H1 (cell line): Measurements from ENCODE around the gene ADAMTS13. TPM values are rescaled to one million over a fixed set of nuclear protein-coding genes. Genes with fewer than 3 reads are reported as not detected.

ENCODE experiments used
- CTCF ChIA-PET: fragments of 300-600 bp; sonication (Branson Sonifier 250); formaldehyde crosslinking; loops from one replicate; lab custom pipeline; 2021; ENCODE audit not compliant: partially characterized antibody; lab: Charles Lee
- POLR2A ChIA-PET: fragments of 300-600 bp; sonication (Branson Sonifier 250); formaldehyde crosslinking; loops from one replicate; lab custom pipeline; 2021; ENCODE audit warnings: inconsistent platforms; ENCODE audit not compliant: partially characterized antibody; lab: Charles Lee
- DNase-seq, 2 experiments: peaks; one replicate each; pipeline versions ENCODE4 v3.0.0 to v3.0.0-alpha.2; 2010 to 2022; ENCODE audit warnings: low spot score in 2 of 2, low read depth in 1 of 2, mixed read lengths in 1 of 2
- FAIRE-seq: peaks from 2 replicates; lab custom pipeline; 2011; peaks lifted over from hg19 to GRCh38; lab: Jason Lieb, UNC
- H2AFZ ChIP-seq: 2 replicates; pipeline ENCODE4 v1.8.1; 2012; ENCODE audit warnings: low read length, inconsistent platforms
- H2AK5ac ChIP-seq: 2 replicates; pipeline ENCODE4 v1.6.1; 2013; ENCODE audit warnings: low read depth, low read length
- H2BK120ac ChIP-seq: replicated peaks from 2 replicates; pipeline ENCODE3; 2013; ENCODE audit warnings: low read depth, low read length, inconsistent platforms
- H2BK12ac ChIP-seq: 2 replicates; pipeline ENCODE4 v1.6.1; 2013; ENCODE audit warnings: low read depth, low read length
- H2BK15ac ChIP-seq: 2 replicates; pipeline ENCODE4 v1.6.1; 2013; ENCODE audit warnings: low read length
- H2BK20ac ChIP-seq: 2 replicates; pipeline ENCODE4 v1.6.1; 2013; ENCODE audit warnings: low read length
- H2BK5ac ChIP-seq: 2 replicates; pipeline ENCODE4 v1.6.1; 2013; ENCODE audit warnings: low read depth, low read length
- H3K14ac ChIP-seq: 2 replicates; pipeline ENCODE4 v1.6.1; 2013; ENCODE audit warnings: inconsistent platforms; ENCODE audit not compliant: insufficient read length
- H3K18ac ChIP-seq: 2 replicates; pipeline ENCODE4 v1.6.1; 2013; ENCODE audit warnings: low read length; ENCODE audit errors: extremely low read depth
- H3K23ac ChIP-seq: 2 replicates; pipeline ENCODE4 v1.6.1; 2013; ENCODE audit warnings: inconsistent platforms; ENCODE audit not compliant: insufficient read length
- H3K23me2 ChIP-seq: 2 replicates; pipeline ENCODE4 v1.6.1; 2013; ENCODE audit warnings: low read depth, low read length
- H3K27ac ChIP-seq: 2 replicates; pipeline ENCODE4 v1.6.1; 2011; ENCODE audit warnings: low read depth, low read length, inconsistent platforms
- H3K27me3 ChIP-seq, 4 experiments: replicated peaks in 1 of 4; 1 replicate in 1 of 4; 2 replicates in 3 of 4; pipeline versions ENCODE4 v1.6.1 to v1.8.1; 2011 to 2013; ENCODE audit warnings: low read length in 3 of 4, mild to moderate bottlenecking in 3 of 4, inconsistent platforms in 2 of 4, mixed read lengths in 2 of 4, moderate library complexity in 1 of 4; ENCODE audit not compliant: control insufficient read depth in 3 of 4, insufficient read depth in 3 of 4; ENCODE audit errors: extremely low read depth in 1 of 4
- H3K36me3 ChIP-seq, 4 experiments: 2 replicates each; pipeline versions ENCODE4 v1.6.1 to v1.8.1; 2011 to 2013; ENCODE audit warnings: mild to moderate bottlenecking in 4 of 4, low read length in 3 of 4, moderate library complexity in 2 of 4, control low read depth in 1 of 4, inconsistent platforms in 1 of 4; ENCODE audit not compliant: insufficient read depth in 4 of 4, control insufficient read depth in 2 of 4
- H3K4ac ChIP-seq: replicated peaks from 2 replicates; pipeline ENCODE3; 2013; ENCODE audit warnings: low read length, low read depth, mixed read lengths, inconsistent platforms; ENCODE audit not compliant: insufficient read length
- H3K4me1 ChIP-seq, 4 experiments: replicated peaks in 1 of 4; 1 replicate in 1 of 4; 2 replicates in 3 of 4; pipeline versions ENCODE4 v1.6.1 to v1.8.1; 2011 to 2013; ENCODE audit warnings: low read length in 3 of 4, inconsistent platforms in 2 of 4, mixed read lengths in 1 of 4; ENCODE audit not compliant: insufficient read depth in 4 of 4, control insufficient read depth in 3 of 4
- H3K4me2 ChIP-seq, 2 experiments: 2 replicates each; pipeline versions ENCODE4 v1.6.1 to v1.8.1; 2011 to 2013; ENCODE audit warnings: low read depth in 2 of 2, low read length in 2 of 2, control low read depth in 1 of 2, inconsistent platforms in 1 of 2, mild to moderate bottlenecking in 1 of 2; ENCODE audit not compliant: insufficient read depth in 1 of 2
- H3K4me3 ChIP-seq, 4 experiments: fragments of 200-600, 300-600 bp in 1 of 4; sonication (generic), shearing (Covaris generic), sonication (Bioruptor Twin) in 1 of 4; 2 replicates each; pipeline versions ENCODE4 v1.5.1 to v1.8.1; 2011 to 2016; ENCODE audit warnings: low read length in 4 of 4, low read depth in 3 of 4, control low read depth in 2 of 4, inconsistent platforms in 2 of 4, mild to moderate bottlenecking in 2 of 4, mixed read lengths in 1 of 4, moderate library complexity in 1 of 4; ENCODE audit not compliant: insufficient read depth in 2 of 4; ENCODE audit errors: extremely low read depth in 1 of 4
- H3K56ac ChIP-seq: replicated peaks from 2 replicates; pipeline ENCODE3; 2013; ENCODE audit warnings: low read depth, mild to moderate bottlenecking, mixed read lengths, low read length, inconsistent platforms; ENCODE audit not compliant: insufficient read length
- H3K79me1 ChIP-seq: 2 replicates; pipeline ENCODE4 v1.6.1; 2013; ENCODE audit warnings: low read depth, low read length, control low read depth
- H3K79me2 ChIP-seq, 2 experiments: 2 replicates each; pipeline versions ENCODE4 v1.6.1 to v1.8.1; 2012 to 2013; ENCODE audit warnings: low read length in 2 of 2, mild to moderate bottlenecking in 2 of 2, inconsistent platforms in 1 of 2; ENCODE audit not compliant: insufficient read depth in 2 of 2, control insufficient read depth in 1 of 2
- H3K9ac ChIP-seq, 4 experiments: replicated peaks in 1 of 4; 1 replicate in 1 of 4; 2 replicates in 3 of 4; pipeline versions ENCODE4 v1.6.1 to v1.8.1; 2011 to 2013; ENCODE audit warnings: low read depth in 3 of 4, low read length in 3 of 4, control low read depth in 2 of 4, mild to moderate bottlenecking in 2 of 4, moderate library complexity in 2 of 4, inconsistent platforms in 1 of 4; ENCODE audit errors: extremely low read depth in 1 of 4
- H3K9me3 ChIP-seq, 2 experiments: 2 replicates each; pipeline versions ENCODE4 v1.6.1 to v1.8.1; 2012 to 2013; ENCODE audit warnings: mild to moderate bottlenecking in 2 of 2, moderate library complexity in 2 of 2, control low read depth in 1 of 2, inconsistent platforms in 1 of 2, low read depth in 1 of 2, low read length in 1 of 2, mixed read lengths in 1 of 2; ENCODE audit not compliant: insufficient read depth in 2 of 2
- H4K20me1 ChIP-seq, 2 experiments: replicated peaks in 1 of 2; 2 replicates each; pipeline versions ENCODE3 to v1.8.1; 2011 to 2013; ENCODE audit warnings: inconsistent platforms in 2 of 2, low read length in 2 of 2, mild to moderate bottlenecking in 1 of 2; ENCODE audit not compliant: insufficient read depth in 2 of 2, control insufficient read depth in 1 of 2
- H4K5ac ChIP-seq: 2 replicates; pipeline ENCODE4 v1.6.1; 2013; ENCODE audit warnings: low read length, low read depth, mixed read lengths, inconsistent platforms; ENCODE audit not compliant: insufficient read length
- H4K8ac ChIP-seq: 2 replicates; pipeline ENCODE4 v1.8.0; 2013; ENCODE audit warnings: mild to moderate bottlenecking, moderate library complexity, low read length, inconsistent platforms; ENCODE audit not compliant: insufficient read depth; ENCODE audit errors: extremely low read depth
- H4K91ac ChIP-seq: replicated peaks from 2 replicates; pipeline ENCODE3; 2013; ENCODE audit warnings: low read length, mixed read lengths, inconsistent platforms; ENCODE audit not compliant: insufficient read length
- SP2 ChIP-seq: IDR thresholded peaks from 2 replicates; pipeline ENCODE4 v1.6.1; 2012; ENCODE audit warnings: mild to moderate bottlenecking, low read length, inconsistent platforms
- TAF7 ChIP-seq: optimal IDR thresholded peaks from 2 replicates; pipeline ENCODE3; 2011; ENCODE audit warnings: low read depth, mild to moderate bottlenecking, inconsistent platforms, low read length, moderate library complexity, borderline replicate concordance
- WGBS, 2 experiments: shearing (Covaris generic) in 1 of 2; methylation state at CpG; one replicate each; pipeline versions ENCODE4 v1.1.6 to v1.1.7; 2013 to 2015; ENCODE audit warnings: low lambda C conversion rate in 2 of 2, mixed read lengths in 2 of 2, inconsistent platforms in 1 of 2, low coverage in 1 of 2, missing lambda C conversion rate in 1 of 2; ENCODE audit not compliant: insufficient replicate concordance in 2 of 2, insufficient coverage in 1 of 2, insufficient read length in 1 of 2; ENCODE audit errors: extremely low coverage in 1 of 2, missing lambda C conversion rate in 1 of 2; 5-methylcytosine and 5-hydroxymethylcytosine counted together
- polyA plus RNA-seq, 7 experiments: library from polyadenylated mRNA; depleted of rRNA in 3 of 7; stranded (reverse) in 5 of 7; unstranded in 2 of 7; fragments of >200 nt in 5 of 7; fragments of 200-250 nt in 2 of 7; gene quantifications; 1 replicate in 5 of 7; 2 replicates in 1 of 7; 4 replicates in 1 of 7; pipeline versions ENCODE4 v1.2.1 to v1.2.3, GENCODE V29; 2011 to 2013; ENCODE audit warnings: missing spikeins in 2 of 7, mixed read lengths in 2 of 7
- total RNA-seq: library from RNA; stranded (reverse); fragmentation: NEBNext Ultra II Directional; extraction: Animal tissue kit (Norgen Biotek cat#: 25700); gene quantifications from 2 replicates; pipeline ENCODE4 v1.2.1, GENCODE V29; 2021

Gene ADAMTS13
- total and polyA plus RNA-seq, 2 of the 8 experiments (the other 6 are each of a cell fraction or from before 2014, with no cell fraction given) = 4.4 to 5.8 TPM

DNA sequence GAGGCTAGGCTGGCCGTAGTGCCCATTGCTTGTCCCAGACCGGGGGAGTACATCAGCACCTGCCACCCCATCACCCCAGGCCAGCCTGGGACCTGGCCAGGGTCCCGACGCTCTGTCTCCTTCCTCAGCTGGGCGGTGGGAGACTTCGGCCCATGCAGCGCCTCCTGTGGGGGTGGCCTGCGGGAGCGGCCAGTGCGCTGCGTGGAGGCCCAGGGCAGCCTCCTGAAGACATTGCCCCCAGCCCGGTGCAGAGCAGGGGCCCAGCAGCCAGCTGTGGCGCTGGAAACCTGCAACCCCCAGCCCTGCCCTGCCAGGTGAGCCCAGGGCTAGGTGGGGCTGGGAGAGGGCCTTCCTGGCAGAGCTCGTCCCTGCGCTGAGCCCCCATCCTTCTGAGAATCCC, 21.1 kb downstream of the ADAMTS13 start:
- ChIA-PET POLR2A (interaction anchor here (1.0 to 2.1 kb wide), 5 partner anchors 11 to 27 kb away, joined by 3 to 8 read pairs (median 4); no protein-coding TSS in a partner anchor), CTCF (interaction anchor here (0.7 to 7.2 kb wide), 14 partner anchors 8 to 97 kb away, joined by 3 to 64 read pairs (median 5); partner anchors contain the start of gene ADAMTS13)
- Histone ChIP-seq H2BK12ac (no peak overlapping the region), H2BK120ac (no peak overlapping the region), H3K4me1 (no peaks in the 10 kb centered on the region), H3K27ac (no peak overlapping the region), H3K4me2 (no peak overlapping the region), H2AFZ (no peak overlapping the region), H2BK5ac (no peak overlapping the region), H3K4ac (no peak overlapping the region), H3K36me3 (no peaks in the 10 kb centered on the region), H2BK20ac (no peak overlapping the region), H2AK5ac (no peak overlapping the region), H3K56ac (no peak overlapping the region), H3K79me2 (no peaks in the 10 kb centered on the region), H3K23me2 (no peaks in the 10 kb centered on the region), H3K79me1 (no peaks in the 10 kb centered on the region), H3K27me3 (no peaks in the 10 kb centered on the region), H3K23ac (no peak overlapping the region), H3K18ac (no peak overlapping the region), H4K5ac (no peak overlapping the region), H3K9ac (no peak overlapping the region), H4K91ac (no peak overlapping the region), H3K9me3 (no peaks in the 10 kb centered on the region), H3K4me3 (no peak overlapping the region), H2BK15ac (no peak overlapping the region), H4K20me1 (peaks cover 0 to 4% of the 10 kb centered on the region in 2 experiments), H3K14ac (no peak overlapping the region), H4K8ac (no peak overlapping the region)
- DNase-seq (no peak), FAIRE-seq (no peak)
- WGBS, 2 experiments = 86% methylated on average over 15 of the region's 15 CpGs; no CpG with 5 or more reads in 1 of the 2 experiments
- TF ChIP-seq TAF7 = no peak
- TF ChIP-seq SP2 = no peak
